HepG2 (cell line): ENCODE results near the gene SLC34A3.

Experiments
- CHD2 ChIP-seq: IDR thresholded peaks from 2 replicates; pipeline ENCODE4 v1.6.1; 2011; ENCODE audit warnings: low read depth, low read length, improper control_type of control experiment
- POLR2AphosphoS5 ChIP-seq: IDR thresholded peaks from 2 replicates; pipeline ENCODE4 v1.6.1; 2012; ENCODE audit warnings: low read depth, low read length
- TBP ChIP-seq: sonication (generic); formaldehyde crosslinking; IDR thresholded peaks from 2 replicates; pipeline ENCODE4 v1.5.0; 2020; ENCODE audit warnings: missing genetic modification reagents

- TF ChIP-seq TBP (CRISPR knock-in tag) (no peak), POLR2AphosphoS5 (no peak), CHD2 (no peak)
These were observed 15.3 kb upstream of the SLC34A3 start for GRCh38 chr9:137215196-137215986.
